ENCODE measurements around the gene OR12D1. TPM values are rescaled to one million over a fixed set of nuclear protein-coding genes. Genes with fewer than 3 reads are reported as not detected.

Gene OR12D1
- polyA plus RNA-seq, 1 donor (not counting 4 experiments of a cell fraction or from before 2014, with no cell fraction given) = not detected

DNA sequence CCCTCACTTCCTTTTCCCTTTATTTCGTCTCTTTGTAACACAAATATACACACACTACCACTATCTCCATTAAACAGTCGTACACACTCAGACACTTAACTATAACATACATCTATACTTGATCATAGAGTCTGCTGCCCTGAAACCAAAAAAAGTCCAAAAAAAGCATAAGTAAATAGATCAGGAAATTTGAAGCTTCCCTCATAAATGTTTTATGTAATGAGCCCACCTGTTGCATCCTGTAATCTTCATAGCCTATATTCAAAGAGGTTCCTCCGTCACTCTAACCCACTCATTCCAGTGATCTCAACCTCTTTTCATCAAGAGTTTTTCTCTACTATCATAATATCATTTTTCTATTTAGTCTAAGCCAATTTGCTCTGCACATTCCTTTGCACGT lies 26.2 kb upstream of the OR12D1 start:
- Histone ChIP-seq H3K36me3 (ENCODE audit: control insufficient read depth in 2 of 2, extremely low read depth in 1 of 2, insufficient read depth in 2 of 2, low read length in 2 of 2) (no peaks in the 10 kb centered on the region), H3K4me1 (ENCODE audit: control insufficient read depth, extremely low read depth, insufficient read depth, low read length) (no peaks in the 10 kb centered on the region), H4K20me1 (ENCODE audit: control insufficient read depth, extremely low read depth, insufficient read depth, low read length) (no peaks in the 10 kb centered on the region), H3K27me3 (ENCODE audit: control insufficient read depth, extremely low read depth, insufficient read depth, low read length) (no peaks in the 10 kb centered on the region), H3K9me3 (ENCODE audit: control insufficient read depth, low read depth, low read length) (no peaks in the 10 kb centered on the region), H3K9ac (ENCODE audit: control insufficient read depth, extremely low read depth, insufficient read depth, low read length) (no peak overlapping the region), H3K27ac (ENCODE audit: control insufficient read depth, insufficient read depth, low read length) (no peak overlapping the region), H2AFZ (ENCODE audit: control insufficient read depth, low read length) (no peak overlapping the region), H3K4me2 (ENCODE audit: control insufficient read depth, extremely low read depth, insufficient read depth, low read depth, low read length) (no peak overlapping the region), H3K79me2 (ENCODE audit: control insufficient read depth, insufficient read depth, low read length) (no peaks in the 10 kb centered on the region), H3K4me3 (ENCODE audit: control insufficient read depth in 2 of 3, extremely low read depth in 1 of 3, insufficient read depth in 2 of 3, low read depth in 1 of 3, low read length in 3 of 3) (no peak overlapping the region), H3K9me1 (ENCODE audit: control insufficient read depth, extremely low read depth, insufficient read depth, low read length) (no peaks in the 10 kb centered on the region)
- dilution Hi-C loops (cut with MboI; ENCODE audit: extremely low pct_ligation_motif_present, low sequenced_read_pairs) = loop anchor here (10.0 kb wide), 1 partner anchor 206 kb away; no protein-coding TSS in a partner anchor
- DNase-seq (ENCODE audit: low read depth, low spot score) = no peak
- TF ChIP-seq, protein P1, sequence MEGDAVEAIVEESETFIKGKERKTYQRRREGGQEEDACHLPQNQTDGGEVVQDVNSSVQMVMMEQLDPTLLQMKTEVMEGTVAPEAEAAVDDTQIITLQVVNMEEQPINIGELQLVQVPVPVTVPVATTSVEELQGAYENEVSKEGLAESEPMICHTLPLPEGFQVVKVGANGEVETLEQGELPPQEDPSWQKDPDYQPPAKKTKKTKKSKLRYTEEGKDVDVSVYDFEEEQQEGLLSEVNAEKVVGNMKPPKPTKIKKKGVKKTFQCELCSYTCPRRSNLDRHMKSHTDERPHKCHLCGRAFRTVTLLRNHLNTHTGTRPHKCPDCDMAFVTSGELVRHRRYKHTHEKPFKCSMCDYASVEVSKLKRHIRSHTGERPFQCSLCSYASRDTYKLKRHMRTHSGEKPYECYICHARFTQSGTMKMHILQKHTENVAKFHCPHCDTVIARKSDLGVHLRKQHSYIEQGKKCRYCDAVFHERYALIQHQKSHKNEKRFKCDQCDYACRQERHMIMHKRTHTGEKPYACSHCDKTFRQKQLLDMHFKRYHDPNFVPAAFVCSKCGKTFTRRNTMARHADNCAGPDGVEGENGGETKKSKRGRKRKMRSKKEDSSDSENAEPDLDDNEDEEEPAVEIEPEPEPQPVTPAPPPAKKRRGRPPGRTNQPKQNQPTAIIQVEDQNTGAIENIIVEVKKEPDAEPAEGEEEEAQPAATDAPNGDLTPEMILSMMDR (optimal IDR thresholded peaks at IDR 0.05 in 1 of 3, IDR thresholded peaks at IDR 0.05 in 1 of 3, conservative IDR thresholded peaks at IDR 0.05 in 1 of 3; ENCODE audit: extremely low read depth in 1 of 3, insufficient read depth in 2 of 3, low read length in 3 of 3) = no peak
- FAIRE-seq = no peak

DNA sequence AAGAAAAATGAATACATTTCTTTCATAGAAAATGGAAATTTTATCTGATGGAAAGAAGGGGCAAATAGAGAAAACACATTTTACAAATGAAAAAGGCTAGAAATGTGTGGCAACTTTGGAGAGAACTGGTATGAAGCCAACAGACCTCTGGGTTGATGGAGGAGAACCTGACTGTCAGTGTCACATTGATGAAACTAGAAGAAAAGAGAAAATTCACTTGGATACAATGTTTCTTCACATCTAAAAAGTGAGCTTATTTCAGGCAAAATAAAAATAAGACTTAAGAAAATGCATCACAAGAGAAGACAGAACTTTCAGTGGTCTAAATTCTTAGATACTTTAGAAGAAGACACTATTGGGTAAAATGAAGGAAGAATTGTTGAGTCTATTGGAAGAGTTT lies 19.4 kb upstream of the OR12D1 start, which contains the start of gene OR12D2:
Gene OR12D2, plus strand, starts transcription at position 301 of the 400 bp plus-strand sequence. CDS start 1,069 bp downstream, outside the sequence.
- no peaks in the 10 kb centered on the region for H3K9me3 ChIP-seq (ENCODE audit: control insufficient read depth, low read depth, low read length)
- no peak for TF ChIP-seq EZH2 (IDR thresholded peaks at IDR 0.05; ENCODE audit: low read length)
- TF ChIP-seq, protein P1 (optimal IDR thresholded peaks at IDR 0.05 in 1 of 3, IDR thresholded peaks at IDR 0.05 in 1 of 3, conservative IDR thresholded peaks at IDR 0.05 in 1 of 3; ENCODE audit: extremely low read depth in 1 of 3, insufficient read depth in 2 of 3, low read length in 3 of 3) = no peak
- H3K4me1 ChIP-seq (ENCODE audit: control insufficient read depth, extremely low read depth, insufficient read depth, low read length) = no peaks in the 10 kb centered on the region
- H3K36me3 ChIP-seq (ENCODE audit: control insufficient read depth in 2 of 2, extremely low read depth in 1 of 2, insufficient read depth in 2 of 2, low read length in 2 of 2) = no peaks in the 10 kb centered on the region
- H3K4me2 ChIP-seq (ENCODE audit: control insufficient read depth, extremely low read depth, insufficient read depth, low read depth, low read length) = no peak within 1 kb of the TSS
- DNase-seq (ENCODE audit: low read depth, low spot score) (no peak), FAIRE-seq (no peak)
- no peaks in the 10 kb centered on the region for H4K20me1 ChIP-seq (ENCODE audit: control insufficient read depth, extremely low read depth, insufficient read depth, low read length)
- no peaks in the 10 kb centered on the region for H3K27me3 ChIP-seq (ENCODE audit: control insufficient read depth, extremely low read depth, insufficient read depth, low read length)
- H3K9me1 ChIP-seq (ENCODE audit: control insufficient read depth, extremely low read depth, insufficient read depth, low read length) = no peaks in the 10 kb centered on the region
- no peak within 1 kb of the TSS for H3K27ac ChIP-seq (ENCODE audit: control insufficient read depth, insufficient read depth, low read length)
- H3K9ac ChIP-seq (ENCODE audit: control insufficient read depth, extremely low read depth, insufficient read depth, low read length) = no peak within 1 kb of the TSS
- H3K4me3 ChIP-seq (ENCODE audit: control insufficient read depth in 2 of 3, extremely low read depth in 1 of 3, insufficient read depth in 2 of 3, low read depth in 1 of 3, low read length in 3 of 3) = no peak within 1 kb of the TSS
- no peak within 1 kb of the TSS for H2AFZ ChIP-seq (ENCODE audit: control insufficient read depth, low read length)
- no peaks in the 10 kb centered on the region for H3K79me2 ChIP-seq (ENCODE audit: control insufficient read depth, insufficient read depth, low read length)
- dilution Hi-C loops (cut with MboI; ENCODE audit: extremely low pct_ligation_motif_present, low sequenced_read_pairs) = no loop called here

Measured in keratinocyte (primary cell).